MCF 10A (cell line): ENCODE data around the gene ITPKC. TPM values are rescaled to one million over a fixed set of nuclear protein-coding genes. Genes with fewer than 3 reads are reported as not detected.
A peak's percentile ranks its signal among the peaks of the same experiment; 100 is the strongest.

Experiments used
- BruUV-seq: library from RNA; stranded (reverse); fragments of 400-500 nt; replicated peaks from 2 replicates; lab custom pipeline; 2021; lab: Mats Ljungman, UMichigan
- CTCF ChIA-PET: fragments of 300-600 bp; sonication (Branson Sonifier 250); formaldehyde crosslinking; extraction: SDS; loops from one replicate; lab custom pipeline; 2021; ENCODE audit warnings: antibody characterized with exemption, inconsistent platforms; lab: Yijun Ruan, JAX
- POLR2A ChIA-PET: fragments of 300-600, 350-650 bp; sonication (Branson Sonifier 250); formaldehyde crosslinking; extraction: SDS; loops from one replicate; lab custom pipeline; 2020; ENCODE audit warnings: antibody characterized with exemption, inconsistent platforms; lab: Yijun Ruan, JAX
- DNase-seq: peaks from one replicate; pipeline ENCODE4 v3.0.0-alpha.2; 2018; ENCODE audit not compliant: unreplicated experiment
- H3K27ac Mint-ChIP-seq: one replicate; pipeline ENCODE4 v1.8.0; 2022; ENCODE audit warnings: mild to moderate bottlenecking, low read depth, mixed read lengths; ENCODE audit not compliant: unreplicated experiment
- H3K27me3 Mint-ChIP-seq: one replicate; pipeline ENCODE4 v1.8.0; 2022; ENCODE audit warnings: mixed read lengths; ENCODE audit not compliant: insufficient read depth, unreplicated experiment
- H3K36me3 Mint-ChIP-seq: one replicate; pipeline ENCODE4 v1.8.0; 2022; ENCODE audit warnings: mild to moderate bottlenecking, moderate library complexity, mixed read lengths; ENCODE audit not compliant: insufficient read depth, unreplicated experiment
- H3K4me1 Mint-ChIP-seq: one replicate; pipeline ENCODE4 v1.8.0; 2022; ENCODE audit warnings: mixed read lengths; ENCODE audit not compliant: insufficient read depth, unreplicated experiment
- H3K4me3 Mint-ChIP-seq: one replicate; pipeline ENCODE4 v1.8.0; 2022; ENCODE audit warnings: mild to moderate bottlenecking, moderate library complexity, mixed read lengths; ENCODE audit not compliant: unreplicated experiment
- H3K9me3 Mint-ChIP-seq: one replicate; pipeline ENCODE4 v1.8.0; 2022; ENCODE audit warnings: mixed read lengths; ENCODE audit not compliant: unreplicated experiment
- intact Hi-C: fragments of 100-400 bp; cut with micrococcal nuclease; formaldehyde crosslinking; loops from 2 replicates; pipeline ENCODE4 v1.14.1; 2022
- total RNA-seq: library from RNA; stranded (reverse); gene quantifications from 2 replicates; pipeline ENCODE4 v1.2.3, GENCODE V29; 2022
- TF ChIP-seq, protein P1 (sequence below): fragments of 200-600 bp; IDR thresholded peaks from one replicate; pipeline ENCODE4 v1.8.0; 2022; ENCODE audit warnings: antibody characterized with exemption, mild to moderate bottlenecking; ENCODE audit not compliant: unreplicated experiment

Gene ITPKC
- total RNA-seq, 1 experiment from 2014 or later, result 33.2 TPM

DNA sequence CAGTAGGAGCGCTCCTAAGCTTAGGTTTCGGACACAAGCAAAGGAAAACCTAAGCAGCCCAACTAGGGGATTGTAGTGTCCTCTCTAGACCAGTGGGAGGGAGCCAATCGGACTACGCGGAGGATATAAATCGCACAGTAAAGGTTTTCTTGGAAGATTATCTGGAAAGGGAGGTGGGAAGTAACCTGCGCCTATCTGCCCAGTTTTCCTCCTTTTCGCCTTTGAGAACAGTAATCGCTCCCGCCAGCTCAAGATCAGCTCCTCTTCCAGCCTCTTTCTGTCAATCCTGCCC, 60.7 kb downstream of the ITPKC start:
- Mint-ChIP-seq H3K27ac (peak overlapping the region; percentile 86), H3K36me3 (no peaks in the 10 kb centered on the region), H3K9me3 (no peaks in the 10 kb centered on the region), H3K27me3 (no peaks in the 10 kb centered on the region), H3K4me3 (peak overlapping the region; percentile 83), H3K4me1 (peaks cover 25% of the 10 kb centered on the region)
- POLR2A ChIA-PET, result interaction anchor here (0.6 to 4.4 kb wide), 26 partner anchors 9 to 486 kb away, joined by 3 to 55 read pairs (median 5); partner anchors contain the start of genes ACTMAP, AXL, COQ8B and EGLN2
- intact Hi-C loops, result no loop called here
- TF ChIP-seq, protein P1, sequence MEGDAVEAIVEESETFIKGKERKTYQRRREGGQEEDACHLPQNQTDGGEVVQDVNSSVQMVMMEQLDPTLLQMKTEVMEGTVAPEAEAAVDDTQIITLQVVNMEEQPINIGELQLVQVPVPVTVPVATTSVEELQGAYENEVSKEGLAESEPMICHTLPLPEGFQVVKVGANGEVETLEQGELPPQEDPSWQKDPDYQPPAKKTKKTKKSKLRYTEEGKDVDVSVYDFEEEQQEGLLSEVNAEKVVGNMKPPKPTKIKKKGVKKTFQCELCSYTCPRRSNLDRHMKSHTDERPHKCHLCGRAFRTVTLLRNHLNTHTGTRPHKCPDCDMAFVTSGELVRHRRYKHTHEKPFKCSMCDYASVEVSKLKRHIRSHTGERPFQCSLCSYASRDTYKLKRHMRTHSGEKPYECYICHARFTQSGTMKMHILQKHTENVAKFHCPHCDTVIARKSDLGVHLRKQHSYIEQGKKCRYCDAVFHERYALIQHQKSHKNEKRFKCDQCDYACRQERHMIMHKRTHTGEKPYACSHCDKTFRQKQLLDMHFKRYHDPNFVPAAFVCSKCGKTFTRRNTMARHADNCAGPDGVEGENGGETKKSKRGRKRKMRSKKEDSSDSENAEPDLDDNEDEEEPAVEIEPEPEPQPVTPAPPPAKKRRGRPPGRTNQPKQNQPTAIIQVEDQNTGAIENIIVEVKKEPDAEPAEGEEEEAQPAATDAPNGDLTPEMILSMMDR, result no peak
- BruUV-seq, result no TSS peak
- CTCF ChIA-PET, result interaction anchor here (0.6 to 2.1 kb wide), 4 partner anchors 10 to 632 kb away, joined by 3 to 6 read pairs (median 4); partner anchors contain the start of gene EGLN2
- no peak for DNase-seq

- CTCF ChIA-PET, result interaction anchor here (0.6 to 2.1 kb wide), 10 partner anchors 9 to 633 kb away, joined by 3 to 6 read pairs (median 4); partner anchors contain the start of genes EGLN2 and MAP3K10
- BruUV-seq, result no TSS peak
These were observed 61.2 kb downstream of the ITPKC start, which contains the start of gene RAB4B for GRCh38 chr19:40777937-40778705. RAB4B (plus strand) TSS chr19:40778247; CDS start chr19:40778376, 129 bp downstream.

GRCh38 chr19:40778706-40779284, 61.9 kb downstream of the ITPKC start:
- TF ChIP-seq, protein P1, result no peak
- no TSS peak for BruUV-seq
- ChIA-PET POLR2A (interaction anchor here (0.6 to 4.4 kb wide), 23 partner anchors 8 to 485 kb away, joined by 3 to 55 read pairs (median 5); partner anchors contain the start of genes ACTMAP, C19orf47, COQ8B and EGLN2), CTCF (interaction anchor here (0.6 to 2.1 kb wide), 7 partner anchors 14 to 587 kb away, joined by 3 to 5 read pairs (median 4); partner anchors contain the start of genes EGLN2 and MAP3K10)
- DNase-seq, result no peak
- H3K9me3 Mint-ChIP-seq, result no peaks in the 10 kb centered on the region
- H3K36me3 Mint-ChIP-seq, result peaks cover 7% of the 10 kb centered on the region
- no peaks in the 10 kb centered on the region for H3K27me3 Mint-ChIP-seq
- peaks cover 25% of the 10 kb centered on the region for H3K4me1 Mint-ChIP-seq
- H3K27ac Mint-ChIP-seq, result peak overlapping the region; percentile 86
- intact Hi-C loops, result no loop called here
- peak overlapping the region; percentile 83 for H3K4me3 Mint-ChIP-seq

More at GRCh38 chr19:40777937-40778705, 61.2 kb downstream of the ITPKC start, which contains the start of gene RAB4B:
- intact Hi-C loops, result no loop called here
- peaks cover 2% of the 10 kb centered on the region for H3K36me3 Mint-ChIP-seq
- DNase-seq, result peak; percentile 100
- POLR2A ChIA-PET, result interaction anchor here (0.6 to 4.4 kb wide), 30 partner anchors 9 to 486 kb away, joined by 3 to 55 read pairs (median 4); partner anchors contain the start of genes ACTMAP, AXL, C19orf47 and COQ8B
- H3K4me1 Mint-ChIP-seq, result peaks cover 25% of the 10 kb centered on the region
- TF ChIP-seq, protein P1, result no peak
- H3K27ac Mint-ChIP-seq, result peak within 1 kb of the TSS; percentile 86
- no peaks in the 10 kb centered on the region for H3K27me3 Mint-ChIP-seq
- peak within 1 kb of the TSS; percentile 83 for H3K4me3 Mint-ChIP-seq
- no peaks in the 10 kb centered on the region for H3K9me3 Mint-ChIP-seq

GRCh38 chr19:40780582-40780981, 63.7 kb downstream of the ITPKC start:
- no peaks in the 10 kb centered on the region for H3K9me3 Mint-ChIP-seq
- ChIA-PET CTCF (no interaction called here), POLR2A (interaction anchor here (0.8 kb wide), 1 partner anchor 18 kb away, joined by 3 read pairs; no protein-coding TSS in a partner anchor)
- H3K4me1 Mint-ChIP-seq, result peaks cover 25% of the 10 kb centered on the region
- peak overlapping the region; percentile 61 for H3K27ac Mint-ChIP-seq
- no peak for DNase-seq
- no peak overlapping the region for H3K4me3 Mint-ChIP-seq
- TF ChIP-seq, protein P1, result no peak
- no TSS peak for BruUV-seq
- H3K36me3 Mint-ChIP-seq, result peaks cover 7% of the 10 kb centered on the region
- intact Hi-C loops, result no loop called here
- H3K27me3 Mint-ChIP-seq, result no peaks in the 10 kb centered on the region
